ENCODE data around the gene ARMC10. TPM values are rescaled to one million over a fixed set of nuclear protein-coding genes. Genes with fewer than 3 reads are reported as not detected.
"Not testable (repeated sequence)": the region's sequence is repeated elsewhere in the genome, so short reads cannot be mapped to it uniquely, and the experiment has no call there.

The ARMC10 gene
- total RNA-seq, 1 donor from 2014 or later = 43.7 TPM

- Mint-ChIP-seq H3K27ac (no peak overlapping the region), H3K9me3 (ENCODE audit: low read depth) (peaks cover 27% of the 10 kb centered on the region), H3K36me3 (ENCODE audit: insufficient read depth) (peaks cover 24% of the 10 kb centered on the region), H3K27me3 (no peaks in the 10 kb centered on the region), H3K4me1 (ENCODE audit: low read depth) (no peaks in the 10 kb centered on the region), H3K4me3 (ENCODE audit: low read depth) (no peak overlapping the region)
- TF ChIP-seq CTCF (IDR thresholded peaks at IDR 0.05; ENCODE audit: unreplicated experiment) = no peak
- DNase-seq (ENCODE audit: low spot score, unreplicated experiment) = no peak
Measured at GRCh38 chr7:103037476-103037822, 37.5 kb upstream of the ARMC10 start.

- not testable (repeated sequence) for H3K27me3 Mint-ChIP-seq; H3K4me3 Mint-ChIP-seq (ENCODE audit: low read depth); H3K4me1 Mint-ChIP-seq (ENCODE audit: low read depth); DNase-seq (ENCODE audit: low spot score, unreplicated experiment); H3K27ac Mint-ChIP-seq
- peaks cover 30% of the 10 kb centered on the region for H3K36me3 Mint-ChIP-seq (ENCODE audit: insufficient read depth)
- H3K9me3 Mint-ChIP-seq (ENCODE audit: low read depth) = peaks cover 33% of the 10 kb centered on the region
Measured at GRCh38 chr7:103037823-103038739, 36.9 kb upstream of the ARMC10 start.

DNA sequence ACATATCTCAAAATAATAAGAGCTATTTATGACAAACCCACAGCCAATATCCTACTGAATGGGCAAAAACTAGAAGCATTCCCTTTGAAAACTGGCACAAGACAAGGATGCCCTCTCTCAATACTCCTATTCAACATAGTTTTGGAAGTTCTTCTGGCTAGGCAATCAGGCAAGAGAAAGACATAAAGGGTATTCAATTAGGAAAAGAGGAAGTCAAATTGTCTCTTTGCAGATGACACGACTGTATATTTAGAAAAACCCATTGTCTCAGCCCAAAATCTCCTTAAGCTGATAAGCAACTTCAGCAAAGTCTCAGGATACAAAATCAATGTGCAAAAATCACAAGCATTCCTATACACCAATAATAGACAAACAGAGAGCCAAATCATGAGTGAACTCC is 33.1 kb upstream of the ARMC10 start:
- H3K9me3 Mint-ChIP-seq (ENCODE audit: low read depth) = peaks cover 34% of the 10 kb centered on the region
- H3K4me1 Mint-ChIP-seq (ENCODE audit: low read depth); DNase-seq (ENCODE audit: low spot score, unreplicated experiment); H3K27ac Mint-ChIP-seq; H3K4me3 Mint-ChIP-seq (ENCODE audit: low read depth); H3K27me3 Mint-ChIP-seq: not testable (repeated sequence)
- peaks cover 45% of the 10 kb centered on the region for H3K36me3 Mint-ChIP-seq (ENCODE audit: insufficient read depth)

DNA sequence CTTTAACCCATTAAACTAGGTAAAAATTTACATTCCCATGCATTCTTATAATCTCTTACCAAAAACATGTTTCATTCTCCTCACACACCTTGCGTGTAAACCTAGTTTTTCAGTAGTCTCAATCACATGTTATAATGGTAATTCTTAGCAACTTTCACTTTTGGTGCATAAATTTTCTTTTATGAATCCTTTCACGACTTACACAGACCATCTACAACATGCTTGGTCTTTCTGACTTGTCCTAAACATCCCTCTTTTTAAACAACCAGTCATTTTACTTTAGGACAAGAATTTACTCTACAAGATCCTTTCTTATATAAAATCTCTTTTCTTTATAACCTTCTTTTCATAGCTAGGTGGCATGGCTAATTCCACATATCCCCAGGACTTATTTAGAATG is 26.1 kb upstream of the ARMC10 start:
- no peak for TF ChIP-seq CTCF (IDR thresholded peaks at IDR 0.05; ENCODE audit: unreplicated experiment)
- Mint-ChIP-seq H3K4me1 (ENCODE audit: low read depth) (no peaks in the 10 kb centered on the region), H3K4me3 (ENCODE audit: low read depth) (no peak overlapping the region), H3K27ac (no peak overlapping the region), H3K36me3 (ENCODE audit: insufficient read depth) (peaks cover 59% of the 10 kb centered on the region), H3K9me3 (ENCODE audit: low read depth) (peaks cover 46% of the 10 kb centered on the region), H3K27me3 (no peaks in the 10 kb centered on the region)
- DNase-seq (ENCODE audit: low spot score, unreplicated experiment) = no peak

- no peaks in the 10 kb centered on the region for H3K4me1 Mint-ChIP-seq (ENCODE audit: low read depth)
- TF ChIP-seq CTCF (IDR thresholded peaks at IDR 0.05; ENCODE audit: unreplicated experiment) = no peak
- H3K4me3 Mint-ChIP-seq (ENCODE audit: low read depth) = no peak overlapping the region
- no peak overlapping the region for H3K27ac Mint-ChIP-seq
- peaks cover 48% of the 10 kb centered on the region for H3K36me3 Mint-ChIP-seq (ENCODE audit: insufficient read depth)
- peaks cover 41% of the 10 kb centered on the region for H3K9me3 Mint-ChIP-seq (ENCODE audit: low read depth)
- no peak for DNase-seq (ENCODE audit: low spot score, unreplicated experiment)
- H3K27me3 Mint-ChIP-seq = peaks cover 3% of the 10 kb centered on the region
Measured at GRCh38 chr7:103051519-103051918, 23.4 kb upstream of the ARMC10 start.

- peaks cover 16% of the 10 kb centered on the region for H3K4me1 Mint-ChIP-seq (ENCODE audit: low read depth)
- H3K27me3 Mint-ChIP-seq; H3K27ac Mint-ChIP-seq; H3K9me3 Mint-ChIP-seq (ENCODE audit: low read depth); H3K4me3 Mint-ChIP-seq (ENCODE audit: low read depth); DNase-seq (ENCODE audit: low spot score, unreplicated experiment): not testable (repeated sequence)
- peaks cover 18% of the 10 kb centered on the region for H3K36me3 Mint-ChIP-seq (ENCODE audit: insufficient read depth)
Measured at GRCh38 chr7:103056006-103056405, 18.9 kb upstream of the ARMC10 start.

DNA sequence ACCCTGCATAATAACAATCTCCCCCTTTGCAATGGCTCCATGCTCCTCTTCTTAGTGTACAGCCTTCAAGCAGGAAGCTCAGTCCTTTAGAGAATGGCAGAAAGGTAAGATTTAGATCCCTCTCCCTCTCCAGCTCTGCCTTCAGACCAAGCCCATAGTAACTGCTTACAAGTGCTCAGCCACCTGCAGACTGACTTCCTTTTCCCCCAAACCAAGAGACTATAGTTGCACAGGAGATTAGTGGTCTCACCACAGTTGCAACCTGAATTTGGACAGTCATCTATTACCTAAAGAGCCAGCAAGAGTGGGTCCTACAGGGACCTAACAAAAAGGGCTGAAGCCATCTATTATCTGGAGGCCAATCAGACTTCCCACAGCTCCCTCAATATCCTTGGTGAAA is 16.8 kb upstream of the ARMC10 start:
- peaks cover 7% of the 10 kb centered on the region for H3K9me3 Mint-ChIP-seq (ENCODE audit: low read depth)
- peak overlapping the region; percentile 2 for H3K27ac Mint-ChIP-seq
- peaks cover 3% of the 10 kb centered on the region for H3K27me3 Mint-ChIP-seq
- TF ChIP-seq CTCF (IDR thresholded peaks at IDR 0.05; ENCODE audit: unreplicated experiment) = no peak
- H3K4me3 Mint-ChIP-seq (ENCODE audit: low read depth) = no peak overlapping the region
- peaks cover 20% of the 10 kb centered on the region for H3K4me1 Mint-ChIP-seq (ENCODE audit: low read depth)
- H3K36me3 Mint-ChIP-seq (ENCODE audit: insufficient read depth) = peaks cover 13% of the 10 kb centered on the region
- DNase-seq (ENCODE audit: low spot score, unreplicated experiment) = no peak
